Stimulated activated naive CD4-positive, alpha-beta T cell treated with Interleukin-2 at 50 U/mL for 16 hours (primary cell): Measurements from ENCODE around the gene GPR150.
"Not testable (repeated sequence)": the region's sequence is repeated elsewhere in the genome, so short reads cannot be mapped to it uniquely, and the experiment has no call there.

ENCODE experiments used
- DNase-seq: peaks from one replicate; lab custom pipeline; 2025; lab: John Stamatoyannopoulos, UW

Gene GPR150

GRCh38 chr5:95623706-95624105 is 3.8 kb downstream of the GPR150 start:
- no peak for DNase-seq

- DNase-seq = no peak
These were observed 4.5 kb downstream of the GPR150 start for GRCh38 chr5:95624368-95624767.

- DNase-seq = no peak
These were observed 6.8 kb downstream of the GPR150 start for GRCh38 chr5:95626701-95627100.

GRCh38 chr5:95627971-95628810 is 8.3 kb downstream of the GPR150 start:
- DNase-seq = no peak

GRCh38 chr5:95628933-95629332 is 9.0 kb downstream of the GPR150 start:
- DNase-seq = no peak

- DNase-seq = no peak
These were observed 10.6 kb downstream of the GPR150 start for GRCh38 chr5:95630394-95630917.

GRCh38 chr5:95631255-95631958 is 11.5 kb downstream of the GPR150 start:
- no peak for DNase-seq

- DNase-seq = peak; percentile 72
These were observed 12.2 kb downstream of the GPR150 start for GRCh38 chr5:95631991-95632675.

- not testable (repeated sequence) for DNase-seq
These were observed 13.1 kb downstream of the GPR150 start for GRCh38 chr5:95632942-95633341.

GRCh38 chr5:95633671-95634070 is 13.8 kb downstream of the GPR150 start:
- DNase-seq = no peak

- DNase-seq = no peak
These were observed 14.2 kb downstream of the GPR150 start for GRCh38 chr5:95634081-95634480.

- DNase-seq = no peak
These were observed 18.7 kb downstream of the GPR150 start for GRCh38 chr5:95638632-95639031.

- DNase-seq = no peak
These were observed 21.9 kb downstream of the GPR150 start for GRCh38 chr5:95641741-95642220.

- no peak for DNase-seq
These were observed 23.3 kb downstream of the GPR150 start for GRCh38 chr5:95643152-95643551.

GRCh38 chr5:95644351-95645042 is 24.6 kb downstream of the GPR150 start:
- DNase-seq = no peak

GRCh38 chr5:95646226-95646568 is 26.3 kb downstream of the GPR150 start:
- DNase-seq = not testable (repeated sequence)

- DNase-seq = peak; percentile 94
These were observed 26.9 kb downstream of the GPR150 start, which contains the start of gene RFESD for GRCh38 chr5:95646569-95647431. Gene RFESD, plus strand, starts transcription at chr5:95646777. Its CDS starts 5,495 bp downstream, at chr5:95652272.

GRCh38 chr5:95647886-95648860 is 28.3 kb downstream of the GPR150 start:
- no peak for DNase-seq

- no peak for DNase-seq
These were observed 29.4 kb downstream of the GPR150 start for GRCh38 chr5:95649274-95649673.
